Testis (tissue), 2 donors: ENCODE results near the gene KRT14.

Experiments
- CTCF ChIP-seq, 3 experiments: fragments of 450-650 bp in 2 of 3; fragments of 200-600 bp in 1 of 3; sonication (generic) in 1 of 3; IDR thresholded peaks; one replicate each; pipeline ENCODE4 v1.5.1; 2016 to 2019; ENCODE audit warnings: antibody characterized with exemption in 3 of 3, mild to moderate bottlenecking in 2 of 3, moderate library complexity in 1 of 3
- POLR2A ChIP-seq: fragments of 450-650 bp; IDR thresholded peaks from one replicate; pipeline ENCODE4 v1.6.1; 2017; ENCODE audit warnings: antibody characterized with exemption, mild to moderate bottlenecking, moderate library complexity

GRCh38 chr17:41539979-41540701 lies 46.6 kb downstream of the KRT14 start:
- TF ChIP-seq CTCF (IDR thresholded peaks at IDR 0.05) (no peak), POLR2A (no peak)
